Right hindlimb (tissue), 1 donor: Measurements from ENCODE around the gene CERS1.

Experiments
- DNase-seq: peaks from one replicate; pipeline ENCODE4 v3.0.0-alpha.2; 2018

CERS1 gene

DNA sequence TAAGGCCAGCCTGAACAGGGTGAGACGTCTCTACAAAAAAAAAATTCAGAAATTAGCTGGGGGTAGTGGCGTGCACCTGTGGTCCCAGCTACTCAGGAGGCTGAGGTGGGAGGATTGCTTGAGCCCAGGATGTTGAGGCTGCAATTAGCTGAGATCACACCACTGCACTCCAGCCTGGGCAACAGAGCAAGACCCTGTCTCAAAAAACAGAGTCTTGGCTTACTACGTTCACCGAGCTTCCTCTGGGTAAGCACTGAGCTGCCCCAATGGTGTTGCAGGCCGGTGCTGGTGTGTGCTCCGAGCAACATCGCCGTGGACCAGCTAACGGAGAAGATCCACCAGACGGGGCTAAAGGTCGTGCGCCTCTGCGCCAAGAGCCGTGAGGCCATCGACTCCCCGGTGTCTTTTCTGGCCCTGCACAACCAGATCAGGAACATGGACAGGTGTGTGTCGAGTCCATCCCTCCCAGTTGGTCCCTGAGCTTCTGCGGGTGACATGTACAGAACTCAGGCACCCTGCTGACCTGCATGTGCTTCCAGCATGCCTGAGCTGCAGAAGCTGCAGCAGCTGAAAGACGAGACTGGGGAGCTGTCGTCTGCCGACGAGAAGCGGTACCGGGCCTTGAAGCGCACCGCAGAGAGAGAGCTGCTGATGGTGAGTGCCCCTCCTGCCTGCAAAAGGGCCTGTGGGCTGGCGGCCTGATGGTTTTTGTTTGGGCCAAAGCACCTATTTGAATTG, 40.1 kb downstream of the CERS1 start:
- no peak for DNase-seq

DNA sequence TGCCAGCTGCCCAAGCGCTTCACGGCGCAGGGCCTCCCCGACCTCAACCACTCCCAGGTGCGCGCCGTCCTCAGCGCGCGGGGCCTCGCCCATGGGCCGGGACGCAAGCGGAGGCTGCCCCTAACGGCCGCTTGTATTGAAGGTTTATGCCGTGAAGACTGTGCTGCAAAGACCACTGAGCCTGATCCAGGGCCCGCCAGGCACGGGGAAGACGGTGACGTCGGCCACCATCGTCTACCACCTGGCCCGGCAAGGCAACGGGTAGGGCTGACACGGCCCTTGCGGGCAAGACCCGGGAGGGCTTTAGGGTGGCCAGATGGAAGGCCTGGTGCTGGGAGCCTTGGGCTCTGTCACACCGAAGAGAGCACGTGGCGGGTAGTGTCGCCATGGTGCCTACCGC, 41.0 kb downstream of the CERS1 start:
- DNase-seq = no peak

DNA sequence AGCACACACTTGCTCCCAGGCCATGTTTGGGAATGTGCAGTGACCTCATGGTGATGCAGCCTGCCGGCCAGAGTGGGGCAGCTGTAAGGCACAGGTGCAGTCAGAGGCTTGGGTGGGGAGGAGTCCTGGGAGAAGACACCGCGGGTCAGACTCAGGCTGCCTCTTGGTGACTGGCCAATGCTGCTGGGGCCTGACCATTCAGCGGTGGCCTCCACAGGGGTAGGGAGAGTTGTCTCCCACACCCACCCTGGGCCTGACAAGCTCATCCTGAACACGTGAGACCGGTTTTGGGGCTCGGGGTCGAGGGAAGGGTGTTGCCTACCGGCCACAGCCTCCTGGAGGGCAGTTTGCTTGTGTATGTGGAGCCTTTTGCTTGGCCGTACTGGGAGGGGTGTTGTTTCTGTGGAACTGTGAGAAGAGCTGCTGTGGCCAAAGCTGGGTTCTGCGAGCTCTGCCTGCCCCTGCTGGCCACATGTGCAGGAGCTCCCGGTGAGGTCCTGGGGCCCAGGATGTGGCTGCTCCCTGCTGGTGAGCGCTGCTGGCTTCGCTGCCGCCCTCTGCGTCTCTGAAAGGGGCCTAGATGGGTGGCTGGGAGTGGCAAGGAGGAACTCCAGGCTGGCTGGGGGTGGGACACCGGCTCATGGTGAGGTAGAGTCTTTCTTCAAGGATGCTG, 42.1 kb downstream of the CERS1 start:
- no peak for DNase-seq

DNA sequence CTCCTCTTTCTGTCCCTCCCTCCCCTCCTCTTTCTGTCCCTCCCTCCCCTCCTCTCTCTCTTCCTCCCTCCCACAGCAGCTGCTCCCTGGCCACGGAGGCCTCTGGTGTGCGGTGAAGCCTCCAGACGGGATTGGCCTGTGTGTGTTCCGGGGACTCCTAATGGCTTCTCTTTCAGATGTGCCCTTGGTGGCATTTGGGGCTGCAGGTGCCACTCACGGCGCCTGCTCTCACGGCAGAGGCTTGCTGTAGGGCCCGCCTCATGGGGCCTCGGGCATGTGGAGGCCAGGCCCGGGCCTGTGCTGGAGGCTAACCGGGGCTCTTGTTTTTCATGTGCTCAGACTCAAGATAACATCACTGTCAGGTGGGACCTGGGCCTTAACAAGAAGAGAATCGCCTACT, 43.3 kb downstream of the CERS1 start:
- DNase-seq = no peak

DNA sequence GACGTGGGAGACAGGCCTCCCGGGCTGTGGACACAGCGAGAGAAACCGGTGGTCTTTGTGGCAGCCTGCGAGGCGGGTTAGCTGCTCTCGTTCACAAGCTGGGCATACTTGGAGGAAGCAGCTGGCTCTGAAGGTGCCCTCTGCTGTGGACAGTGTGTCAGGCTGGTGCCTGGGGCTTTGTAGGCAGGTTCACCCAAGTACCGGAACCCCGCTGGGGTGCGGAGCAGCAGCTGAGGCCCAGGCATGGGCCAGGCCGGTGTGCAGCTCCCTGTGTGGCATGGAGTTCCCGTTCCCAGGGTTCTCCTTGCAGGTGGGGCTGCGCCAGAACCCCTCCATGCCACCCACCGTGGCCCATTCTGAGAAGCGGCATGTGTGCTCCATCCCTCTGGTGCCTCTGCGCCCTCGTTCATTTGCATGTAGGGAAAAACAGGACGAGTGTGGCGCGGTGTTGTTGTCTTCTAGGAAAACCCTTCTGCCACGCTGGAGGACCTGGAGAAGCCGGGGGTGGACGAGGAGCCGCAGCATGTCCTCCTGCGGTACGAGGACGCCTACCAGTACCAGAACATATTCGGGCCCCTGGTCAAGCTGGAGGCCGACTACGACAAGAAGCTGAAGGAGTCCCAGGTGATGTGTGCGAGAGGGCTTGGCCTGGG, 44.2 kb downstream of the CERS1 start:
- no peak for DNase-seq

DNA sequence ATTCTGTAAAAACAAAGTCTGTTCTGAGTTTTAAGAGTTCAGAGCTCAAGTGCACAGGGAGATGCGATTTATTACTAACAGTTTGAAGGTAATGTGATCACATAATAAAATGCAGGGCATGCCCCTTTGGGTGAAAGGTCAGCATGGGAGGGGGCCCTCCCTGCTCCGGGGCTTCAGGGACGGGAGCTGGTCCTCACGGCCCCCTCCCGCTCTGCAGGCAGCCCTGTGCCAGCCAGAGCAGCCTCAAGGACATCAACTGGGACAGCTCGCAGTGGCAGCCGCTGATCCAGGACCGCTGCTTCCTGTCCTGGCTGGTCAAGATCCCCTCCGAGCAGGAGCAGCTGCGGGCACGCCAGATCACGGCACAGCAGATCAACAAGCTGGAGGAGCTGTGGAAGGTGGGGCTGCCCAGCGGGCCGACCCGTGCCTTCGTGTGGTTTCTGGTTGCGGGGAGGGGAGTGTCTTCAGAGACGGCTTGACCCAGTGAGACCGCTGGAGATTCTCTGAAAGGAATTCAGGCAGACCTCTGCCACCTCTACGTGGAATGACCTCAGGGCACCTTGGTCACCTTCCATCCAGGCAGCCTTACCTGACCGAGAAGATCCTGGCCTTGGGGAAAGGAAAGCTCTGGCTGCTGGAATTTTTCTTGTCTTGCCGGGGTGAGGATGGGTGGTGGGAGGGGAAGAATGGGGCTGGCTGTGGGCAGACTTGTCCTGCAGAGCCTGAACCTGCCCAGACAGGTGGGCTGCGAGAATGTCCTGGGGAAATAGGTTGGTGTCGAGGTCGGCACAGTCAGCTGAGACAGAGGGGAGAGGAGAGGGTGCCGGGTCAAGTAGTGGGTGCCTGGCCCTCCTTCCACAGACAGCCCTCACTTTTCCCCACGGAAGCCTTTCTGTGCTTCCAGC, 45.2 kb downstream of the CERS1 start:
- DNase-seq = no peak

DNA sequence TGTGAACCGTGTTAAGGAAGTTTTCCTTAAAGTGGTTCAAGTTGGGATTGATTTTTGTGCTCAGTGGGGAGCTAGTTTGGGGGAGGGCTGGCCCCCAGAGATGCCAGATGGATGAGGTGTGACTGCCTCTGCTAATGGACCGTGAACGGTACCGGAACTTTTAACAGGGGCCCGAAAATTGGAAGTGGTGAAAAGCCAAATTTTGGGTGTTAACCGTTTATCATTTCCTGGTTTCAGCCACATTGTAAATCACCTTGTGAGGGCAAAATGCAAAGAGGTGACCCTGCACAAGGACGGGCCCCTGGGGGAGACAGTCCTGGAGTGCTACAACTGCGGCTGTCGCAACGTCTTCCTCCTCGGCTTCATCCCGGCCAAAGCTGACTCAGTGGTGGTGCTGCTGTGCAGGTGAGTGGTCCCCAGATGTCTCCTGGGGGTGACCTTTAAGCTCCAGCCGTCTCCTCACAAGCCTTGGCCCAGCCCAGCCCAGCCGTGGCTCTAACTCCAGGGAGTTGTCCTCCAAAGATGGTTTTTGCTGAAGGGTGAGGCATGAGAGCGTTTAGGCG, 46.0 kb downstream of the CERS1 start:
- DNase-seq = no peak

DNA sequence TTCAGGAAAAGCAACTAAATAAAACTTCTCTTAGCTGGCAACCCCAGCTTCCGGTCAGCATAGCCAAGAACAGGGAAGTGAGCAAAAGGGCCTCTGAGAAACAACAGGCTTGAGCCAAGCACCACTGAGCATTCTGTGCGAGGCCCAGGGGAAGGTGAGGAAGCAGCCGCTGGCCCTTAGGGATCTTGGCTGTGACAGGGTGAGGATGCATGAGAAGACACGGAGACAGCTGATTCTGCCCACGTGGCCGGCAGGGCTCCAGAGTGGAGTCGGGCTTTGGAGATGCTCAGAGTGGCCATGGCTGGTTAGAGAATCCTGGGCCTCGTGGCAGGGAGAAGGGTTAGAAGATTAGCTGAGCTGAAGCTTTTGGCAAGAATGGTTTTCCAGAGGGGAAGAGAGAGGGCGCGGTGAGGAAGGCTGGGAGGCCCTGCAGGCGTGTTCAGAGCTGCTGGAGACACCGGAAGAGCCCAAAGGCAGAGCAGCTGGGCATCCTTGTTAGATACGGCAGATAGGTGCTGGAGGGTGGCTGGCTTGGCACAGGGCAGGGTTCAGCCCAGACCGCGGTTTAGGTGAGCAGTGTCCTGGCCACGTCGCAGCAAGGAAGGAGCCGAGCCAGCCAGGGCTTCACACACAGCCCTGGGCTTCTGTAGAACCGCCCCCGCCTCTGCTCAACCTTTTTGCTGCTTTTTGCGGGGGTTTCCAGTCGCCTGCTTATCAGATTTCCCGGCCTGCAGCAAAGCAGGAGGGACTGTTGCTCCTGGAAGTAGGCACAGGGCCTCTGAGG, 46.9 kb downstream of the CERS1 start:
- DNase-seq = peak; percentile 79

DNA sequence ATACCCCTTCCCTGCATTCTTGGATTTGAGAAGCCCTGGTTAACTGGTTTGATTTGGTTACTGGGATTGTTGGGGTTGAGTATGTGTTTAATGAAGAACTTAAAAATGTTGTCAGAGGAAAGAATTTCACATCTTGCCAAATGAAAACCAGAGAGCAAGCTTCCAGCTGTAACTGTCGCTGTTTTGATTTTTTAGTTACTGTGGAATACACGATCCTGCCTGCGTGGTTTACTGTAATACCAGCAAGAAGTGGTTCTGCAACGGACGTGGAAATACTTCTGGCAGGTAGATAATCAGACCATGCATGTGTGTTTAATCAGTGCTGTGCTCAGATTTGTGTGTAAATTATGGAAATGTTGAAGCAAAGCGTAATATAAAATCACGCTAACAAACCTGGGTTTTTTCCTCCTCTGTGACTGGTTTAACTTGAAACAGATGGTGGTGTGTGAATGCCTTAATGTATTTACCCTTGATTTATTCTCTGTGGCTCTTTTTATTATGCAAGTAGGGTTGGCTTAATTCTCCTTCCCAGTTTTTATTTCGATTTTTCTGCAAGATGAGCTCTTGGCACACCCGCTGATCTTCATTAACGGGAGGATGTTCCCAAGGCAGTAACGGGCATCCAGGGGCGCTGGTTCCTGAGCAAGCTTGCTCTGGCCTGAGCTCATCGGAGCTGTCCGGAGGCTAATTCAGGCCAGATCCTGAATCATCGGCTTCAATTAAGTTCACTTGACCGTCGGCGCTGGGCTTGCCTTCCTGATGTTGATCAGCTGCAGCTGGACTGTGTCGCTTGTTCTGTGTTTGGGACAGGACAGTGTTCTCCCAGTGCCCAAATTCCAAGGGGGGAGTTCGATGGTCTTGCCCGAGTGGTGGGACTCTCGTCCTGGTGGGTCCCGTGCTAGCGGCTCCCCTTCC, 48.2 kb downstream of the CERS1 start:
- no peak for DNase-seq

DNA sequence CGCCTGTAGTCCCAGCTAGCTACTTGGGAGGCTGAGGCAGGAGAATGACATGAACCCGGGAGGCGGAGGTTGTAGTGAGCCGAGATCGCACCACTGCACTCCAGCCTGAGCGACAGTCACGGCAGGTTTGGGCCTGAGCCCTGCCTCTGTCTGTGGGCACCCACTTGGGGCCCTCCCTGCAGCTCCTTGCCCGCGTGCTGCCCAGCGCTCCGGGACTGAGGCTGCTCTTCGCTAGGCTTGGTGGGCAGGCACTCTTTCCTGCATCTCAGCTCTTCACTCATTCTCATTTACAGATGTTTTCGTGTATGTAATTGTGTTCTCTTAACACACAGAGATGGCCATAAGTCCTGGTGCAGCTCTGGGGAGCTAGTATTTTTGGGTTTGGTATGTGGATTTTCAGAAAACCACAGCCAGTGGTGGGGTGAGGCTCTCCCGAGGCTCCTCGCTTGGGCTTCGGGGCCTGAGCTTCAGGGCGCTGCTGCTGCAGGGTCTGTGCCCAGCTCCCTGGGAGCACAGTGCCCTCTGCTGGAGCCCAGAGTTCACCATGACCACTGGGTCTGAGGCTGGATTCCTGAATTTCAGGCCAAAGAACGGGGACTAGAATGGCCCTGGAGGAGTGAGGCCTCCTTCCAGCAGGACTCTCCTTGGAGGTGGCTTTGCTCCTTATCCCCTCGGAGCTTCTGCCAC, 49.0 kb downstream of the CERS1 start:
- peak; percentile 86 for DNase-seq

DNA sequence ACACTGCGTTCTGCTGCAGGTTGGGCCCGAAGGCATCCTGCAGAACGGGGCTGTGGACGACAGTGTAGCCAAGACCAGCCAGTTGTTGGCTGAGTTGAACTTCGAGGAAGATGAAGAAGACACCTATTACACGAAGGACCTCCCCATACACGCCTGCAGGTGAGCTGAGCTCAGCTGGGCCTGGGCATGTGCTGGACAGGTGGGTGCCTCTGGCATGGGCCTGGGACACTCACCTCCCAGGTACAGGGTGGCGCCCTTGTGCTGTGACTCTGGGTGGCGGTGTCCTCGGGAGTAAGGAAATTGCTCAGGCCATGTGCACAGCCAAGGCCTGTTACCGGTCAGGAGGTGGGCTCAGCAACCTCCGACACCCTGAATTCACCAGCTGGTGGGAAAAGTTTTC, 50.0 kb downstream of the CERS1 start:
- no peak for DNase-seq

DNA sequence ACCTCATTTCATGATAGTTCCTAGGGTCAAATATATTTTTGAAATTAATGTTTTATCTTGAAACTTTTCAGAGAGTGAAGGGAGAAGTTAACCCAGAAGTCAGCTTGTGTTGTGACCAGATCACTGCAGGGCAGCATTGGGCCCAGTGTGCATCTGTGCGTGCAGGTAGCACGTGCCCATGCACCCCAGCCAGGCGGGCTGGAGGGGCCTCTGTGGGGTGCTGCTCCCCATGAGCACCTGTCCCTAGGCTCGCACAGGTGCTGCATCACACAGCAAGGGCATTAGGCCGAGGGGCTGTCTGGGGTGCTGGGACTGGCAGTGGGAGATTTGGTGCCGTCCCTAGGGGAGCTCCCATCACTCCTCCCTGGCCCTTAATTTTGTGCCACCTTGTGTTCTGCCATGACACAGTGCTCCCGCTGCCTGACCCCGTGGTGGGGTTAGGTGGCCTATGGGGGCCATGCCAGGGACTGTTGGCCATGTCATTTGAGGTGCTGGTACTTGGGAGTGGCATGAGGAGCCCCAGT, 51.1 kb downstream of the CERS1 start:
- no peak for DNase-seq

DNA sequence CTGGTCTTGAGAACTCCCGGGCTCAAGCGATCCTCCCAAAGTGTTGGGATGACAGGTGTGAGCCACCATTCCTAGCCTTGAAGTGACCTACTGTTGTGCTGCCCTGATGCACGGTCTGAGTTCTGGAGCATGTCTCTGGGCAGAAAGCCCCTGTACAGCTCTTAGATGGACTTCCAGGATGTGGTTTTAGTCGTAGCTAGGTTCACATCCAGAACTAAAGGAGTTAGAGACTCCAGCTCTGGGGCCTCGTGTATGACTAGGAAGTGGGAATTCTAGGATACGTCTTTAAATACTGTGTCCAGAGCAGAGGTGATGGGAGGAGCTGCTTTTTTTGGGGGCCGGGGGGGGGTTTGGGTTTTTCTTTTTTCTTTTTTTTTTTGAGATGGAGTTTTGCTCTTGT, 52.0 kb downstream of the CERS1 start:
- no peak for DNase-seq

DNA sequence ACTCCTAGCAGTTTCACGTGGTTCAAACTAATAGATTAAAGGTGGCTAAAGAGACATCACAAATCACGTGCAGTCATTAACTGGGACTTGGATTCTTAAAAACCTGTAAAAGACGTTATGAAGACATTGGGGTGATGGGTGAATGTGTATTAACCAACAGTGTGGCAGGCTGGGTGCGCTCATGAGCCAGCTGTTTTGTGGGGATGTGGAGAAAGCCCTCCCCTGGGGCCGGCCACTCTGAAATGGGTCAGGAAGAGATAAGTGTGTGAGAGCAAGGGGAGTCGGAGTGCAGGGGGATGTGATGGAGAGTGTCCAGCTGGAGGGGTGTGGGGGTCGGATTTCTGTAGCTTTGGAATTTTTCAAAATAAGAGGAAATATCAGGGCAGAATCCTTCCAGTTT, 53.8 kb downstream of the CERS1 start:
- no peak for DNase-seq

DNA sequence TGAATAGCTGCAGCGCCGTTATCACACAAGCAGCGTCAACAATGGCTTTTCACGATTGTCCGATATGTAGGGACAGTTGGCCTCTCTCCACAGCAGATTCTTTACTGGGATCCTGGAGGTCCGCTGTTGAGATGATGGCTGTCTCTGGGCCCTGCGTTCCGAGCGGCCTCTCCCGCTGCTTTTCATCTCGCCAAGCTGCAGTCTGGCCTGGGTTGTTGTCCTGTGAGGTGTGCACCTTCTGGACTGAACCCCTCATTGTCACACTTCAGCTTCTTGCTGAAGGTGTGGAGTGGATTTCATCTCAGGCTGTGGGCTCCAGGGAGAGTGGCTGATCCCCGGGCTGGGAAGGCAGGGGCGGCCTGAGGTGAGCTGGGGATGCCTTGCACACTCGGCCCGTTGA, 54.6 kb downstream of the CERS1 start:
- DNase-seq = no peak

DNA sequence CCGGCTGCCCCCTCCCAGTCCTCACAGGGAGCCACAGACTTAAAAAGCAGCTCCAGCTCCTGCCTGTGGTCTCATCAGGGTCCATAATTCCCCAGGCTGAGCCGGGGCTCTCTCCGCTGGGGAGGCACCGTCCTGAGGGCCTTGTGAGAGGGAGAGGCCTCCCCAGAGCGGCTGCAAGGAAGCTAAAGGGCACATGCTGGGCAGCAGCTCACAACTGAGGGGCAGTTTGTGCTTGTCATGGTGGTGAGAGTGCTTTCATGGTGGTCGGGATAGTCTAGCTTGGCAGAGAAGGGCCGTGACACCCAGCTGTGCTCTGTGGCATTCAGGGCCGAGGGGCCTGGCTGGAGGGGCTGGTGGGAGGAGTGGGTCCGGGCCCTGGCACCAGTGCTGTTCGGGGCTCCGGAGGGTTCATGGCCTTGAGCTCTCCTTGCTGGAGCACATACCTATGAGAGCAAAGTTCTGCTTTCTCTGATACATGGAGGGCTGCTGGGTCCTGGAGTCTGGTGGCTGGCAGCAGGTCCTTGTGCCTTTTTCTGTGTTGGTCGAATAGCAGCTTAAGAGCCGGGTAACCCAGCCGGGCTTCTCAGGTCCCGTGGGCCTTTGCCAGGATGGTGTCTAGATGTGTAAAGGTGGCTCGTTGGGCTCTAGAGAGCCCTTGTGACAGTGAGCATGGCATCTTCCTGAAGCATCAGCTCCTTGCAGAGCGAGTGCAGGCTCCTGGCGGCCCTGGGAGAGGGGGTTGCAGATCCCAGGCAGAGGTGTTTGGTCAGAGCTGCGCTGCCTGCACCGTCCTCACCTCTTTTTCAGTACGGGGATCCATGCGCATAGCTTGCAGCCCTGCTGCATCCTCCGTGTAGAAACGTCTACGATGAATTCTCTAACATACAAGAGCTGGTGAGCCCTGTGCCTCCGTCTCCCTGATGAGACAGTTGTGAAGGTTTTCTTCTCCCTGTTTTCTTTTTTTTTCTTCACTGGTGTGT, 55.4 kb downstream of the CERS1 start:
- no peak for DNase-seq

DNA sequence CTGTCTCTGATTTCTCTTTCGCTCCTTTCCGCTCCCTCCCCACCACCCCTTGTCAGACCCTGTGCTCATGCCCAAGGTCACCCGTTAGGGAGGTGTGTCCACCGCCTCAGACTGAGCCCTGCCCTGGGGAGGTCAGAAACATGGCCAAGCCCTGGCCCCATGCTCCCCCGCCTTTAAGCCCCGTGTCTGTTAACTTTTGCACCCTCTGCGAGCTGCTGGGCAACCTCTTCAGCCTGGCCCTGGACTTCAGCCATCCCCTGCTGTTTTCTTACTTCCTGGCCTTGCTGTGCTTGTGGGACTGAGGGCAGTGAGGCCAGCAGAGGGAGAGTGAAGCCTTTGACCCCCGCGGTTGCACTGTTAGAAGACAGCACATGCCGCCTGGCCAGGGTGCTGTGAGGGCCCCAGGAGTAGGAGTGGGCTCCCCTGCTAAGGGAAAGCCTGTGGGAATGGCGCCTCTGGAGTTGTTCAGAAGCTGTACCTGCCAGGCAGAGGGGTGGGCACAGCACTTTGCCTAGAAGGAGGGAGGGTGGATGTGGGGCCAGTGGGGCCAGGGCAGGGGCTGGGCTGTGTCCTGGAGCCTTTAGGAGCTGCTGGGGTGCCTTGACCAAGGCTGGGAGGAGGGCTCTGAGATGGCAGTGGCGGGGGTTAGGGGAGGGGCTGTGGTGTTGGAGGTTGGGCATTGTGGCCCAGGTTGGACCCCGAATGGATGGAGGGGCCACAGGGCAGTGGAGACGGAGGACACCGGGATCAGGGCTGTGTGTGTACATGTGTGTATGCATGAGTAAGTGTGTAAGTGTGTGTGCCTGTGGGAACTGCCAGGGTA, 56.3 kb downstream of the CERS1 start:
- DNase-seq = no peak

DNA sequence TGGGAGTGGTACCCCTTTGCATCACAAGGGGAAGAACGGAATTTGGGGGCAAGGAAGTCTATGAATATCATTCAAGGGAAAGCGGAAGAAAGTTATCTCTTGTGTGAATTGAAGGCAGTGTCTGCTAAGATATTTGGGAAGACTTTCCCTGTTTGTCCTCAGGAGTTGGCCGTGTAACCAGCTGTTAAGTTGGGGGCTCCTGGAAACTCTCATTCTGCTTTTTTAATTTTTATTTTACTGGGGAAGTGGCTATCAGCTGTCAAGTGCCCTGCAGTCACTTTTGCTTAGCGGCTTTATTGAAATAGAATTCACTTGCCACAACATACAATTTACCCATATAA, 61.3 kb downstream of the CERS1 start:
- DNase-seq = no peak
